ENCODE data around the gene P2RX4. TPM values are rescaled to one million over a fixed set of nuclear protein-coding genes. Genes with fewer than 3 reads are reported as not detected.
A peak's percentile ranks its signal among the peaks of the same experiment; 100 is the strongest.
"Not testable (repeated sequence)": the region's sequence is repeated elsewhere in the genome, so short reads cannot be mapped to it uniquely, and the experiment has no call there.

Gene P2RX4
- total RNA-seq, 3 donors from 2014 or later: 83.6 to 194 (median 132) TPM

- no peak for ATAC-seq
- no peaks in the 10 kb centered on the region for H3K9me3 ChIP-seq
- no peaks in the 10 kb centered on the region for H3K36me3 ChIP-seq (ENCODE audit: low read depth)
- no peak for TF ChIP-seq CTCF (IDR thresholded peaks at IDR 0.05)
- peaks cover 17% of the 10 kb centered on the region for H3K4me1 ChIP-seq (ENCODE audit: low read depth)
- DNase-seq: peak in 1 of 3 donors; percentile 17
- H3K4me3 ChIP-seq: no peak overlapping the region
- intact Hi-C loops (cut with DNase I, micrococcal nuclease): no loop called here
Observed at GRCh38 chr12:121226399-121226798, 16.5 kb downstream of the P2RX4 start.

- H3K9me3 ChIP-seq; H3K36me3 ChIP-seq (ENCODE audit: low read depth); H3K4me3 ChIP-seq; intact Hi-C loops (cut with DNase I, micrococcal nuclease): not testable (repeated sequence)
- ATAC-seq: peak; percentile 0
- peaks cover 17% of the 10 kb centered on the region for H3K4me1 ChIP-seq (ENCODE audit: low read depth)
- DNase-seq: peak in 2 of 3 donors; percentile 27 to 28
Observed at GRCh38 chr12:121226871-121227270, 16.9 kb downstream of the P2RX4 start.

GRCh38 chr12:121227294-121227693 is 17.4 kb downstream of the P2RX4 start:
- intact Hi-C loops (cut with DNase I, micrococcal nuclease): no loop called here
- peak; percentile 76 for ATAC-seq
- no peaks in the 10 kb centered on the region for H3K36me3 ChIP-seq (ENCODE audit: low read depth)

GRCh38 chr12:121228919-121229665 is 19.2 kb downstream of the P2RX4 start:
- Histone ChIP-seq H3K4me1 (ENCODE audit: low read depth) (peaks cover 4% of the 10 kb centered on the region), H3K9me3 (no peaks in the 10 kb centered on the region), H3K36me3 (ENCODE audit: low read depth) (no peaks in the 10 kb centered on the region), H3K4me3 (no peak overlapping the region)
- intact Hi-C loops (cut with DNase I, micrococcal nuclease): no loop called here
- ATAC-seq (no peak), DNase-seq (peak in 1 of 3 donors; percentile 30)
- TF ChIP-seq CTCF (IDR thresholded peaks at IDR 0.05): no peak

More at GRCh38 chr12:121227294-121227693, 17.4 kb downstream of the P2RX4 start:
- Histone ChIP-seq H3K4me3 (no peak overlapping the region), H3K4me1 (ENCODE audit: low read depth) (peaks cover 17% of the 10 kb centered on the region), H3K9me3 (no peaks in the 10 kb centered on the region)
- TF ChIP-seq CTCF (IDR thresholded peaks at IDR 0.05): no peak
- DNase-seq: peak; percentile 81 to 85 (median 84)

GRCh38 chr12:121229826-121230537 is 20.1 kb downstream of the P2RX4 start:
- H3K36me3 ChIP-seq (ENCODE audit: low read depth); intact Hi-C loops (cut with DNase I, micrococcal nuclease); H3K4me3 ChIP-seq; H3K9me3 ChIP-seq; H3K4me1 ChIP-seq (ENCODE audit: low read depth): not testable (repeated sequence)
- TF ChIP-seq CTCF (IDR thresholded peaks at IDR 0.05): peak; percentile 86
- peak; percentile 74 to 89 (median 79) for DNase-seq
- peak; percentile 79 for ATAC-seq

GRCh38 chr12:121230538-121230907 is 20.6 kb downstream of the P2RX4 start:
- no peak for DNase-seq
- ATAC-seq: no peak
- Histone ChIP-seq H3K4me3 (no peak overlapping the region), H3K9me3 (no peaks in the 10 kb centered on the region), H3K4me1 (ENCODE audit: low read depth) (peaks cover 4% of the 10 kb centered on the region), H3K36me3 (ENCODE audit: low read depth) (no peaks in the 10 kb centered on the region)
- no peak for TF ChIP-seq CTCF (IDR thresholded peaks at IDR 0.05)
- intact Hi-C loops (cut with DNase I, micrococcal nuclease): no loop called here

Measured in mucosa of descending colon (tissue), 3 donors.